Gastroesophageal sphincter (tissue), 3 donors: ENCODE measurements around the gene FBXO17.

ENCODE experiments used
- POLR2A ChIP-seq, 2 donors: fragments of 450-650 bp; IDR thresholded peaks; one replicate each; pipeline ENCODE4 v1.6.1; 2017; ENCODE audit warnings: antibody characterized with exemption in 2 of 2, mild to moderate bottlenecking in 2 of 2, moderate library complexity in 1 of 2
- TF ChIP-seq, protein P1 (sequence below), 4 experiments: fragments of 200-600 bp in 2 of 4; fragments of 450-650 bp in 2 of 4; sonication (generic) in 1 of 4; IDR thresholded peaks; one replicate each; pipeline ENCODE4 v1.5.1; 2017 to 2019; ENCODE audit warnings: antibody characterized with exemption in 4 of 4, mild to moderate bottlenecking in 2 of 4, moderate library complexity in 2 of 4

DNA sequence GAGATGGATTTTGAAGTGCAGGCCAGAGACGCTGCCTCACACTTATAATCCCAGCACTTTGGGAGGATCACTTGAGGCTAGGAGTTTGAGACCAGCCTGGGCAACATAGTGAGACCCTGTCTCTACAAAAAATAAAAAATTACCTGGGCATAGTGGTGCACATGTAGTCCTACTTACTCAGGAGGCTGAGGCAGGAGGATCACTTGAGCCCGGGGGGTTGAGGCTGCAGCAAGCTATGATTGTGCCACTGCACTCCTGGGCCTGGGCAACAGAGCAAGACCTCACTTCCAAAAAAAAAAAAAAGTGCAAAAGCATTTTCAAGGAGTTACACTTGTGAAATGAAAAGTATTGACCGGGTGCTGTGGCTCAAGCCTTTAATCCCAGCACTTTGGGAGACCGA is 27.6 kb upstream of the FBXO17 start:
- TF ChIP-seq, protein P1, sequence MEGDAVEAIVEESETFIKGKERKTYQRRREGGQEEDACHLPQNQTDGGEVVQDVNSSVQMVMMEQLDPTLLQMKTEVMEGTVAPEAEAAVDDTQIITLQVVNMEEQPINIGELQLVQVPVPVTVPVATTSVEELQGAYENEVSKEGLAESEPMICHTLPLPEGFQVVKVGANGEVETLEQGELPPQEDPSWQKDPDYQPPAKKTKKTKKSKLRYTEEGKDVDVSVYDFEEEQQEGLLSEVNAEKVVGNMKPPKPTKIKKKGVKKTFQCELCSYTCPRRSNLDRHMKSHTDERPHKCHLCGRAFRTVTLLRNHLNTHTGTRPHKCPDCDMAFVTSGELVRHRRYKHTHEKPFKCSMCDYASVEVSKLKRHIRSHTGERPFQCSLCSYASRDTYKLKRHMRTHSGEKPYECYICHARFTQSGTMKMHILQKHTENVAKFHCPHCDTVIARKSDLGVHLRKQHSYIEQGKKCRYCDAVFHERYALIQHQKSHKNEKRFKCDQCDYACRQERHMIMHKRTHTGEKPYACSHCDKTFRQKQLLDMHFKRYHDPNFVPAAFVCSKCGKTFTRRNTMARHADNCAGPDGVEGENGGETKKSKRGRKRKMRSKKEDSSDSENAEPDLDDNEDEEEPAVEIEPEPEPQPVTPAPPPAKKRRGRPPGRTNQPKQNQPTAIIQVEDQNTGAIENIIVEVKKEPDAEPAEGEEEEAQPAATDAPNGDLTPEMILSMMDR (IDR thresholded peaks at IDR 0.05) = no peak
- TF ChIP-seq POLR2A (IDR thresholded peaks at IDR 0.05) = no peak
